ENCODE measurements around the gene C3orf70.

DNA sequence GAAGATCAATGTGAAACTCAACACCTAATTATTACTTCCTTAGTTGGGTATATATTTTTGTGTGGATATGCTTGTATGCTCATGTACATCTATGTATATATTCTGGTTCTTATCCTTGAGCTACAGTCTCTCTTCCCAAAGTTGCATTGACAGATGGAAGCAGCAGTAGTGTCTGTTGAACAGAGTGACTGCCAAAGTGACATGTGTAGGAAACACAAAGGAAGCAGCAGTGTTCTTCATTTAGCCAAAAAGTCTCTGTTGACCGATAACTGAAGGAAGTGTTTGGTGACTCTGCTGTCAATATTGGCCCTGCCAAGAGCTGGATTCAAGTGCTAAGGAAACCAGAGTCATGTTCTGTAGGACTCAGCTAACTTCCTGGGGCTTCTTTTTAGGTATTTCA, 123.8 kb downstream of the C3orf70 start:
- no peak for TF ChIP-seq POLR2A (IDR thresholded peaks at IDR 0.05)
- TF ChIP-seq, protein P1, sequence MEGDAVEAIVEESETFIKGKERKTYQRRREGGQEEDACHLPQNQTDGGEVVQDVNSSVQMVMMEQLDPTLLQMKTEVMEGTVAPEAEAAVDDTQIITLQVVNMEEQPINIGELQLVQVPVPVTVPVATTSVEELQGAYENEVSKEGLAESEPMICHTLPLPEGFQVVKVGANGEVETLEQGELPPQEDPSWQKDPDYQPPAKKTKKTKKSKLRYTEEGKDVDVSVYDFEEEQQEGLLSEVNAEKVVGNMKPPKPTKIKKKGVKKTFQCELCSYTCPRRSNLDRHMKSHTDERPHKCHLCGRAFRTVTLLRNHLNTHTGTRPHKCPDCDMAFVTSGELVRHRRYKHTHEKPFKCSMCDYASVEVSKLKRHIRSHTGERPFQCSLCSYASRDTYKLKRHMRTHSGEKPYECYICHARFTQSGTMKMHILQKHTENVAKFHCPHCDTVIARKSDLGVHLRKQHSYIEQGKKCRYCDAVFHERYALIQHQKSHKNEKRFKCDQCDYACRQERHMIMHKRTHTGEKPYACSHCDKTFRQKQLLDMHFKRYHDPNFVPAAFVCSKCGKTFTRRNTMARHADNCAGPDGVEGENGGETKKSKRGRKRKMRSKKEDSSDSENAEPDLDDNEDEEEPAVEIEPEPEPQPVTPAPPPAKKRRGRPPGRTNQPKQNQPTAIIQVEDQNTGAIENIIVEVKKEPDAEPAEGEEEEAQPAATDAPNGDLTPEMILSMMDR (IDR thresholded peaks at IDR 0.05): no peak

All from right lobe of liver (tissue), 4 donors.